HG02970 (cell line): Measurements from ENCODE around the gene ARID1B.

Experiments used
- ATAC-seq: cut with Tn5 transposase; IDR thresholded peaks from one replicate; pipeline ENCODE4 v1.9.1; 2021; ENCODE audit warnings: mild to moderate bottlenecking, moderate library complexity, moderate number of reproducible peaks; ENCODE audit not compliant: unreplicated experiment, low FRiP score

ARID1B gene

GRCh38 chr6:157226026-157226625 is 448.9 kb downstream of the ARID1B start:
- ATAC-seq, result no peak

- no peak for ATAC-seq
Measured at GRCh38 chr6:157226761-157227160, 449.6 kb downstream of the ARID1B start.

- ATAC-seq, result no peak
Measured at GRCh38 chr6:157227202-157228166, 450.3 kb downstream of the ARID1B start.

GRCh38 chr6:157228426-157229131 is 451.4 kb downstream of the ARID1B start:
- ATAC-seq, result no peak

GRCh38 chr6:157229132-157229618 is 452.0 kb downstream of the ARID1B start:
- ATAC-seq, result no peak

- ATAC-seq, result no peak
Measured at GRCh38 chr6:157229713-157230112, 452.5 kb downstream of the ARID1B start.

- no peak for ATAC-seq
Measured at GRCh38 chr6:157230910-157231309, 453.7 kb downstream of the ARID1B start.

GRCh38 chr6:157232161-157232895 is 455.1 kb downstream of the ARID1B start:
- no peak for ATAC-seq

- no peak for ATAC-seq
Measured at GRCh38 chr6:157233156-157233555, 456.0 kb downstream of the ARID1B start.

- ATAC-seq, result no peak
Measured at GRCh38 chr6:157233686-157234085, 456.5 kb downstream of the ARID1B start.

GRCh38 chr6:157235600-157236039 is 458.4 kb downstream of the ARID1B start:
- no peak for ATAC-seq

GRCh38 chr6:157236040-157236725 is 459.0 kb downstream of the ARID1B start:
- ATAC-seq, result no peak

- no peak for ATAC-seq
Measured at GRCh38 chr6:157238346-157238745, 461.2 kb downstream of the ARID1B start.

- no peak for ATAC-seq
Measured at GRCh38 chr6:157239148-157239547, 462.0 kb downstream of the ARID1B start.

- no peak for ATAC-seq
Measured at GRCh38 chr6:157239671-157240058, 462.5 kb downstream of the ARID1B start.

- ATAC-seq, result no peak
Measured at GRCh38 chr6:157240059-157240959, 463.1 kb downstream of the ARID1B start.

- no peak for ATAC-seq
Measured at GRCh38 chr6:157240960-157241311, 463.8 kb downstream of the ARID1B start.

GRCh38 chr6:157242791-157243190 is 465.6 kb downstream of the ARID1B start:
- ATAC-seq, result no peak

- no peak for ATAC-seq
Measured at GRCh38 chr6:157244175-157244574, 467.0 kb downstream of the ARID1B start.
